GM18907 (cell line): ENCODE data around the gene RAD51B.
"Not testable (repeated sequence)": the region's sequence is repeated elsewhere in the genome, so short reads cannot be mapped to it uniquely, and the experiment has no call there.

Experiments used
- ATAC-seq: cut with Tn5 transposase; IDR thresholded peaks from one replicate; pipeline ENCODE4 v1.9.1; 2021; ENCODE audit warnings: mild to moderate bottlenecking, moderate library complexity; ENCODE audit not compliant: unreplicated experiment

The RAD51B gene

DNA sequence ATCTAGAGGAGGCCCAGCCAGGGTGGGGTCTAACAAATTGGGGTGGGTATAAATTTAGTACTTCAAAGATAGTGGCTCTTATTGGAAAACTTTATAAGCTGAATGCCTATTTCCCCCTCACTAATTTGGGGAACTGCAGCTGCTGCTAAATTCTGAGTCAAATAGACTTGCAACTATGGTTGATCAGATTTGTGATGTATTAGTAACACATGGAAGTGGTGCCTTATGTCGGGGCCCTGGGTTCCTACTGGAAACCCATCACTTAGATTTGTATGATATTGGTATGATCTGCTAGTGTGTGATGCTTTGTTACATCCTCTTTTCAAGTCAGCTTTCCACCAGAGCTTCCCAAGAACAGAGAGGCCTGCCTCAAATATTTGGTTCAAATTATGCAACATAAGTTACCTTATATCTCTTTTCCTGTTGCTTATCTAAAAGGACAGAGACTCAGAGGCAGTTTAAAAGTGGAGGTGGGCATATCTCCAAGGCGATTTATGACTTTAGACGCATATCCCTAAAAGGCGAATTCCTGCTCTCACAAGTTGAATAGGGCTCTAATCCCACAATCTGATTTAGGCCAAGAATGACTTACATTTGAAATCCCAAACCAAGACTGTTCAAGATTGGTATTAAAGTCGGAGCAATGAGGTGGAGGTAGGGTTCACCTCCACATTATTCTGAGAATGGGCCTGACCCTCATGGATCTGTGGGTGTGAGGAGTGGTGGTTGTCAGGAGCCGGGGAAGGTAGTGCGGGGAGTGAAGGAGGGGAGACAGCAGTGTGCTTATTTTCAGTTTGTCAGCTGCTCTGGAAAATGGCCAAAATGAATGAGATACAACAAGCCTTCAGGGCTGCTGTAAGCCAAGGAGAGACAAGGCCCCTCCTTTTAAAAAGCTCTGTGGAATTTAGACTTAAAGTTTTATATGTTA, 425.8 kb downstream of the RAD51B start:
- no peak for ATAC-seq

- no peak for ATAC-seq
These were observed 426.7 kb downstream of the RAD51B start for GRCh38 chr14:68246074-68246785.

DNA sequence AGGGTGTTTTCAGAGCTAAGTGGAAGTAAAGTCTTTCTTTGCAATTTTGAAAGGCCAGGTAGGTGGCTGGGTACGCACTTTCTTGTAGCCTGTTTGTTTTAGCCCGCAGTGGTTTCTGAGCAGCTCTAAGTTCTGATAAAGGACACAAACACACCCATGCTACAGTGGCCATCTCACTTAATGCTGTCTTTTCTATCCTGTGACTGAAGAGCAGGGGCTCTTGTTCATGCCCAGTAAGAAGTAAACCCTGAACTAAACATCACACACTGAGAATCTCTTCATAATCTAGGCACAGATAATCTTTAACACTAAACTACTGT, 427.2 kb downstream of the RAD51B start:
- ATAC-seq: no peak

- no peak for ATAC-seq
These were observed 427.7 kb downstream of the RAD51B start for GRCh38 chr14:68247274-68247673.

GRCh38 chr14:68247676-68248268, 428.2 kb downstream of the RAD51B start:
- ATAC-seq: no peak

- no peak for ATAC-seq
These were observed 429.1 kb downstream of the RAD51B start for GRCh38 chr14:68248481-68249255.

- ATAC-seq: no peak
These were observed 430.3 kb downstream of the RAD51B start for GRCh38 chr14:68249661-68250451.

GRCh38 chr14:68250927-68251768, 431.6 kb downstream of the RAD51B start:
- ATAC-seq: no peak

- no peak for ATAC-seq
These were observed 432.2 kb downstream of the RAD51B start for GRCh38 chr14:68251769-68252100.

GRCh38 chr14:68253160-68253780, 433.7 kb downstream of the RAD51B start:
- ATAC-seq: no peak

- no peak for ATAC-seq
These were observed 434.4 kb downstream of the RAD51B start for GRCh38 chr14:68253878-68254528.

DNA sequence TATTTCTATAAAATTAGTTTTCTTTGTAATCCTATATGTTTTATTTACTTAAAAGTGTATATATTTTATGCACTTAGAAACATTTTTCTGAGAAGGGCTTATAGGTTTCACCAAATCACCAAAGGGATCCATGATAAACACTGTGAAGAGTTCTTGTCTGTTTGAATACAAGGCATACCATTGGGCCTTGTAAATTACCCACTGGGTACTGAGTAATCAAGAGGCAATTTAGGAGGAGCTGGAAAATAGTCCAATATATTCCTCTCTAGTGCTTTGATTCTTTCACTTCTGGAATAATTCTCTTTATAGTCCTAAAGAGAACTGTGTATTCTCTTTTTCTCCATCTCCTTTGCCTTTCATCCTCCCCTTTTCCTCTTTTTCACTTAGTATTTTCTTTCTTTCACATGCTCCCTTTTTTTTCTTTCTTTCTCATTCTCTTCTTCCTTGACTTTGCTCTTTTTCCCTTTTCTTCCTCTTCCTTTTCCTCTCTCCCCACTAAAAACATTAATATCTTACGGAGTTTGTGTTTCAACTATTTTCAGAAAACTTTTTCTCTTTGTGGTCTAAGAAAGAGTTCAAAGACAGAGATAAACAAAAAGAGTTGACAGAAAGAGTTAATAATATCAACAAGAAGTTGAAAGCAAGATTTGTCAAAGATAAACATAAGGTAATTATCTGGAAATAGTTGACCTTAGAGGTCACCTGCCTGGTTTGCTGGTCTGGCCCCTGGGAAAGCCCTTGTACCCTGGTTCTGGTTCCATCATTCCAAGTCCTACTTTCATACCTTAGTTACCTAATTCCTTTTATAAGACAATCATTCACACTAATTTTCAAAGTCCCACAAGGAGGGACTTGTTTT, 435.3 kb downstream of the RAD51B start:
- ATAC-seq: no peak

- no peak for ATAC-seq
These were observed 436.2 kb downstream of the RAD51B start for GRCh38 chr14:68255693-68256178.

DNA sequence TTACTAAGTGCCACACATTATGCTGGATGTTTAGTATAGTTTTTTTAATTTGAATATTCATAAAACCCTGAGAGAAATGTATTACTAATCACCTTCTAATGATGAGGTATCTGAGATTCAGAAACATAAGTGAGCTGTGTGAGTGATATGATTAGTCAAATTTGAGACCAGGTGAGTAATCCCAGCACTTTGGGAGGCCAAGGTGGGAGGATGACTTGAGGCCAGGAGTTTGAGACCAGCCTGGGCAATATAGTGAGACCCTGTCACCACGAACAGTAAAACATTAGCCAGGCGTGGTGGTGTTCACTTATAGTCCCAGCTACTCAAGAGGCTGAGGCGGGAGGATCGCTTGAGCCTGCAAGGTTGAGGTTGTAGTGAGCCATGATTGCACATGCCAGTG, 438.4 kb downstream of the RAD51B start:
- no peak for ATAC-seq

GRCh38 chr14:68258995-68259394, 439.4 kb downstream of the RAD51B start:
- ATAC-seq: not testable (repeated sequence)

DNA sequence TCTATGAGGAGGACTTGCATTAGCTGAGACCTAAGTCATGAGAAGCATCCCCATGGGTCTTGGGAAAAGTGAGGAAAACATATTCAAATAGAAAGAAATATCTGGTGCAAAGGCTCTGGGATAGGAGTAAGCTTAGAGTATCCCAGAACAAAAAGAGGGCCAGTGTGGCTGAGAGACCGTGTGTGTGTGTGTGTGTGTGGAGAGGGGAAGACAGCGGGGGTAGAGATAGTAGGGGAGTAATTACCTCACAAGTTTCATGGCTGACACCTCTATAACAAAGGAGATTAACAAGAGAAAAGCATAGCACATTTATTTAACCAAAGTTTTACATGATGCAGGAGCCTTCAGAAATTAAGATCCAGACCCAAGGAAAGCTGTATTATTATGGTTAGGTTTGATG, 440.5 kb downstream of the RAD51B start:
- no peak for ATAC-seq

- ATAC-seq: no peak
These were observed 441.7 kb downstream of the RAD51B start for GRCh38 chr14:68261092-68261842.
